Articular chondrocyte of knee joint (primary cell): Measurements from ENCODE around the gene C6orf58. TPM values are rescaled to one million over a fixed set of nuclear protein-coding genes. Genes with fewer than 3 reads are reported as not detected.

Experiments used
- total RNA-seq: library from RNA; depleted of rRNA; stranded (reverse); fragments of >200 nt; gene quantifications from 2 replicates; pipeline ENCODE4 v1.2.3, GENCODE V29; 2012

C6orf58 gene
- not detected in 2 replicates for total RNA-seq

DNA sequence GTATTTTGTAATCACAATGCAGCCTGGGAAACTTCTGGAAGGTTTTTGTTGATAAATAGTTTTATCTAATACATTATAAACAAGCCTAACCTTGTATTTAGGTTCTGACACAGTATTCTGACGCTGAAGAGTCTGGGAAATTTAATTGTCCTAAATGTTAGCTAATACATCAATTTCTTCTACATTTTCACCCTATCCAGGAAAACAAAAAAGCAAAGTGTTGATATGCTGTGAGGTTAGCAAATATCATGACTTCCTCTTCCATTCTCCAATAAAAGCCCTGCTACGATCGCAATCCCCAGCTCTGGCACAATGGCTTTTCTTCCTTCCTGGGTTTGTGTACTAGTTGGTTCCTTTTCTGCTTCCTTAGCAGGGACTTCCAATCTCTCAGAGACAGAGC lies at the start of gene C6orf58:
TSS of gene C6orf58 (plus strand) at position 301 of the 400 bp plus-strand sequence. CDS start at position 313, 12 bp downstream.

Other genes starting within 250 kb of the C6orf58 start
- gene ECHDC1, start 233.6 kb upstream of the C6orf58 start, total RNA-seq = 77.1 and 88.6 TPM in 2 replicates
- gene KIAA0408, start 117.8 kb upstream of the C6orf58 start, total RNA-seq = 2.0 and 3.9 TPM in 2 replicates